Calu3 (cell line): ENCODE data around the gene UVRAG. TPM values are rescaled to one million over a fixed set of nuclear protein-coding genes. Genes with fewer than 3 reads are reported as not detected.

Source experiments
- BruUV-seq: library from RNA; stranded (reverse); fragments of 400-500 nt; replicated peaks from 2 replicates; lab custom pipeline; 2021; lab: Mats Ljungman, UMichigan
- CTCF ChIA-PET: fragments of 300-600 bp; sonication (Branson Sonifier 250); formaldehyde crosslinking; loops from one replicate; lab custom pipeline; 2022; ENCODE audit warnings: antibody characterized with exemption; lab: Charles Lee
- DNase-seq: peaks from one replicate; pipeline ENCODE4 v3.0.0; 2022
- H3K27ac Mint-ChIP-seq: one replicate; pipeline ENCODE4 v1.8.0; 2022; ENCODE audit warnings: mixed read lengths; ENCODE audit not compliant: unreplicated experiment
- H3K27me3 Mint-ChIP-seq: one replicate; pipeline ENCODE4 v1.8.0; 2022; ENCODE audit warnings: mixed read lengths; ENCODE audit not compliant: unreplicated experiment
- H3K36me3 Mint-ChIP-seq: one replicate; pipeline ENCODE4 v1.8.0; 2022; ENCODE audit warnings: mild to moderate bottlenecking, moderate library complexity, mixed read lengths; ENCODE audit not compliant: insufficient read depth, unreplicated experiment
- H3K4me1 Mint-ChIP-seq: one replicate; pipeline ENCODE4 v1.8.0; 2022; ENCODE audit warnings: mild to moderate bottlenecking, low read depth, mixed read lengths; ENCODE audit not compliant: unreplicated experiment
- H3K4me3 Mint-ChIP-seq: one replicate; pipeline ENCODE4 v1.8.0; 2022; ENCODE audit warnings: mild to moderate bottlenecking, low read depth, moderate library complexity, mixed read lengths; ENCODE audit not compliant: unreplicated experiment
- H3K9me3 Mint-ChIP-seq: one replicate; pipeline ENCODE4 v1.8.0; 2022; ENCODE audit warnings: low read depth, mixed read lengths; ENCODE audit not compliant: unreplicated experiment
- intact Hi-C: fragments of 100-400 bp; cut with micrococcal nuclease; formaldehyde crosslinking; loops from one replicate; pipeline ENCODE4 v1.10.0; 2022; ENCODE audit not compliant: unreplicated experiment
- total RNA-seq: library from RNA; stranded (reverse); gene quantifications from 2 replicates; pipeline ENCODE4 v1.2.3, GENCODE V29; 2022
- TF ChIP-seq, protein P1 (sequence below): fragments of 200-600 bp; IDR thresholded peaks from one replicate; pipeline ENCODE4 v1.8.0; 2022; ENCODE audit warnings: antibody characterized with exemption; ENCODE audit not compliant: unreplicated experiment

UVRAG gene
- total RNA-seq, 1 experiment from 2014 or later = 18.5 TPM

DNA sequence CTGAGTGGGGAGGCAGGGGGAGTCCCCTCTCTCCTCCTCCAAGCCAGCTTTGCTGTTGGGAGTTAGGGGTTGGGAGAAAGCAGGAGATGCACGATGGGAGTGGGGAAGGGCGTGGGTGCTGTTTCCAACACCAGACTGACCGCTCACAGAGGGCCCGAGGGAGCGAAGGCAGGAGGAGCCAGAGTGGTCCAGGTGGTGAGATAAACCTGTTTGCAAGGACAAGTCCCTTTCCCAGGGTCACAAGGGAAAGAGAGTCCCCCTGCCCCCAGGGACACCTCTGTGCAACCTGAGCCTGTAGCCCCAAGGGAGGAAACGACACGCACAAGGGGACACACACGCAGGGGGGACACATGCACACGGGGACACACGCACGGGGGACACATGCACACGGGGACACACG, 349.1 kb downstream of the UVRAG start:
- intact Hi-C loops = no loop called here
- TF ChIP-seq, protein P1, sequence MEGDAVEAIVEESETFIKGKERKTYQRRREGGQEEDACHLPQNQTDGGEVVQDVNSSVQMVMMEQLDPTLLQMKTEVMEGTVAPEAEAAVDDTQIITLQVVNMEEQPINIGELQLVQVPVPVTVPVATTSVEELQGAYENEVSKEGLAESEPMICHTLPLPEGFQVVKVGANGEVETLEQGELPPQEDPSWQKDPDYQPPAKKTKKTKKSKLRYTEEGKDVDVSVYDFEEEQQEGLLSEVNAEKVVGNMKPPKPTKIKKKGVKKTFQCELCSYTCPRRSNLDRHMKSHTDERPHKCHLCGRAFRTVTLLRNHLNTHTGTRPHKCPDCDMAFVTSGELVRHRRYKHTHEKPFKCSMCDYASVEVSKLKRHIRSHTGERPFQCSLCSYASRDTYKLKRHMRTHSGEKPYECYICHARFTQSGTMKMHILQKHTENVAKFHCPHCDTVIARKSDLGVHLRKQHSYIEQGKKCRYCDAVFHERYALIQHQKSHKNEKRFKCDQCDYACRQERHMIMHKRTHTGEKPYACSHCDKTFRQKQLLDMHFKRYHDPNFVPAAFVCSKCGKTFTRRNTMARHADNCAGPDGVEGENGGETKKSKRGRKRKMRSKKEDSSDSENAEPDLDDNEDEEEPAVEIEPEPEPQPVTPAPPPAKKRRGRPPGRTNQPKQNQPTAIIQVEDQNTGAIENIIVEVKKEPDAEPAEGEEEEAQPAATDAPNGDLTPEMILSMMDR = no peak
- DNase-seq = no peak
- H3K4me1 Mint-ChIP-seq = no peaks in the 10 kb centered on the region
- no peaks in the 10 kb centered on the region for H3K9me3 Mint-ChIP-seq
- CTCF ChIA-PET = no interaction called here
- no TSS peak for BruUV-seq
- no peaks in the 10 kb centered on the region for H3K36me3 Mint-ChIP-seq
- no peak overlapping the region for H3K4me3 Mint-ChIP-seq
- peaks cover 71% of the 10 kb centered on the region for H3K27me3 Mint-ChIP-seq
- no peak overlapping the region for H3K27ac Mint-ChIP-seq

DNA sequence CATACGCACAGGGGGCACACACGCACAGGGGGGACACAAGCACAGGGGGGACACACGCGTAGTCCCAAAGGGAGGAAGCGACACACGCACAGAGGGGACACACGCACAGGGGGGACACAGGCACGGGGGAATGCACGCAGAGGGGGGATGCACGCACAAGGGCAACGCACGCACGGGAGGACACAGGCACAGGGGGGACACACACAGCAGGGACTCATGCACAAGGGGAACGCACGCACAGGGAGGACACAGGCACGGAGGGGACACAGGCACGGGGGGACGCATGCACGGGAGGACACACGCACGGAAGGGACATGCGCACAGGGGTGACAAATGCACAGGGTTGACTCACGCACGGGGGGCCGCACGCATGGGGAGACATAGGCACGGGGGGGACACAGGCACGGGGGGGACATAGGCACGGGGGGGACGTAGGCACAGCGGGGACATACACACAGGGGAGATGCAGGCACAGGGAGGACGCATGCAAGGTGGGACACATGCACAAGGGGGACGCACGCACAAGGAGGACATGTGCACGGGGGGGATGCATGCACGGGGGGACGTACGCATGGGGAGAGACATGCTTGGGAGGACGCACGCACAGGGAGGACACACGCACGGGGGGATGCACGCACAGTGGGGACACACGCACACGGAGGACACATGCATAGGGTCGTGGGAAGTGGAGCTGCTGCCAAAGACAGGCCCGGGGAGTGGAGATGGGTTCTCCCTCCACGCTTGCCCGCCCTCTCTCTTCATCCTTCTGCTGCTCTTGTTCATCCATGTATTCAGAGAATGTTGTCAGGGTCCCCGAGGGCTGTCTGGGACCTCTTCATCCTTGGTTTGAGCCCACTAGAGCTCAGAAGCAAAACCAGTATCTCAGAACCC, 350.1 kb downstream of the UVRAG start:
- no peaks in the 10 kb centered on the region for H3K9me3 Mint-ChIP-seq
- intact Hi-C loops = no loop called here
- TF ChIP-seq, protein P1 = no peak
- H3K4me3 Mint-ChIP-seq = no peak overlapping the region
- CTCF ChIA-PET = interaction anchor here (0.6 kb wide), 1 partner anchor 278 kb away, joined by 6 read pairs; no protein-coding TSS in a partner anchor
- no peaks in the 10 kb centered on the region for H3K4me1 Mint-ChIP-seq
- H3K27ac Mint-ChIP-seq = no peak overlapping the region
- no TSS peak for BruUV-seq
- peaks cover 62% of the 10 kb centered on the region for H3K27me3 Mint-ChIP-seq
- H3K36me3 Mint-ChIP-seq = no peaks in the 10 kb centered on the region
- no peak for DNase-seq

DNA sequence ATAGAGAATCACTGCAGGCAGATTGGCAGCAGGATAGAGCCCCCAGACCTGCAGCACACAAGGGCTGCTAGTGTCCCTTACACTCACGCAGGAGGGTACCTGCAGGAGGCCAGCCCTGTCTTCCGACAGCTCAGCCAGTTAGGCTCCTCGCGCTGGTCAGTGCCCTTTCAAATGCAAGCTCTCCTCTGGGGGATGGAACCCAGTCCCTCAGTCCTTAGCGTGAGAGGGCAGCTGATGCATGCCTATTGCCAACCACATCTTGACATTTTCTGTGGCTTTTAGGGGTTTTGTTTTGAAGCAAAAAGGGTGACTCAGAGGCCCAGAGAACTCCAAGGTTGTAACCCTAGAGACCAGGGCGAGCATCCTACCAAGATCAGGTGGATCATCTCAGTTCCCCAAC, 351.3 kb downstream of the UVRAG start:
- DNase-seq = no peak
- Mint-ChIP-seq H3K36me3 (no peaks in the 10 kb centered on the region), H3K27ac (no peak overlapping the region), H3K9me3 (no peaks in the 10 kb centered on the region), H3K27me3 (peaks cover 65% of the 10 kb centered on the region), H3K4me1 (no peaks in the 10 kb centered on the region), H3K4me3 (no peak overlapping the region)
- TF ChIP-seq, protein P1 = no peak
- CTCF ChIA-PET = no interaction called here
- BruUV-seq = no TSS peak
- intact Hi-C loops = no loop called here

DNA sequence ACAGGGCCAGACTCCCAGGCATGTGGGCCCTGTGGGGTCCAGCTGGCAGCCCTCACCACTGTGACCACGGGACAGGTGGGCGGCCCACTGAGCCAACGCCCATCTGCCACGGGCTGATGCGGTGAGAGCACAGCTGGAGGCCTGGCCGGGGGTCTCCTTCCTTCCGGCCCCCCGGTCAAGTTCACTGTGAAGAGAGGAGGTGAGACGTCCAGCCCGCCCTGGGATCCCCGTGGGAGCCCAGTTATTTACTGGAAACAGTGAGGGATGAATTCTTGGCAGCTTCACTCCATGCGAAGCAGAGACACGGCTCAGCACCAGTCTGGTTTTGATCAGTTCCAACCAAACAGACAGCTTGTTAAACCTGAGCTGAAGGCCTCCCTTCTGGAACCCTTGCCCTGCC, 352.6 kb downstream of the UVRAG start:
- TF ChIP-seq, protein P1 = no peak
- intact Hi-C loops = no loop called here
- Mint-ChIP-seq H3K4me1 (no peaks in the 10 kb centered on the region), H3K36me3 (no peaks in the 10 kb centered on the region), H3K9me3 (no peaks in the 10 kb centered on the region), H3K27me3 (peaks cover 78% of the 10 kb centered on the region), H3K4me3 (no peak overlapping the region), H3K27ac (no peak overlapping the region)
- BruUV-seq = no TSS peak
- CTCF ChIA-PET = no interaction called here
- DNase-seq = no peak
